Adrenal gland (tissue), 5 donors: Measurements from ENCODE around the gene ARL5C.

Experiments used
- CTCF ChIP-seq, 6 experiments: fragments of 450-650 bp in 4 of 6; fragments of 200-600 bp in 2 of 6; sonication (generic) in 1 of 6; IDR thresholded peaks; 1 replicate in 5 of 6; 2 replicates in 1 of 6; pipeline versions ENCODE4 v1.5.1 to v1.8.0; 2016 to 2021; ENCODE audit warnings: antibody characterized with exemption in 6 of 6, mild to moderate bottlenecking in 2 of 6, moderate library complexity in 1 of 6
- POLR2A ChIP-seq, 2 donors: fragments of 450-650 bp; IDR thresholded peaks; one replicate each; pipeline ENCODE4 v1.6.1; 2017; ENCODE audit warnings: antibody characterized with exemption in 2 of 2, mild to moderate bottlenecking in 2 of 2, moderate library complexity in 1 of 2
- donor health status: DM: no; HTN: no; CAD: no.

- no peak for TF ChIP-seq CTCF (IDR thresholded peaks at IDR 0.05)
- no peak for TF ChIP-seq POLR2A (IDR thresholded peaks at IDR 0.05)
Observed at GRCh38 chr17:39166437-39167335, 725 bp upstream of the ARL5C start.
